Panc1 (cell line): ENCODE measurements around the gene MYL5. TPM values are rescaled to one million over a fixed set of nuclear protein-coding genes. Genes with fewer than 3 reads are reported as not detected.

Source experiments
- ATAC-seq: fragments of 200-7000 bp; cut with Tn5 transposase; 2 replicates; pipeline ENCODE4 v1.9.1; 2020; ENCODE audit warnings: mild to moderate bottlenecking, moderate library complexity
- BruUV-seq: library from RNA; stranded (reverse); fragments of 400-500 nt; replicated peaks from 2 replicates; lab custom pipeline; 2021; lab: Mats Ljungman, UMichigan
- CTCF ChIA-PET: fragments of 300-600 bp; sonication (Branson Sonifier 250); formaldehyde crosslinking; loops from one replicate; lab custom pipeline; 2022; ENCODE audit warnings: antibody characterized with exemption; lab: Charles Lee
- POLR2A ChIA-PET: fragments of 300-600 bp; sonication (Branson Sonifier 250); formaldehyde crosslinking; loops from one replicate; lab custom pipeline; 2022; ENCODE audit warnings: antibody characterized with exemption; lab: Charles Lee
- DNase-seq: peaks from one replicate; pipeline ENCODE4 v3.0.0-alpha.2; 2010; ENCODE audit warnings: low read depth, low spot score
- H3K27ac ChIP-seq: 2 replicates; pipeline ENCODE4 v1.5.1; 2011; ENCODE audit warnings: mild to moderate bottlenecking, low read length, inconsistent platforms
- H3K27me3 ChIP-seq: fragments of 200-500 bp; sonication (Bioruptor generic); 2 replicates; pipeline ENCODE4 v1.6.0; 2014; ENCODE audit warnings: low read length, inconsistent platforms; ENCODE audit not compliant: control insufficient read depth, insufficient read depth
- H3K36me3 ChIP-seq: fragments of 200-500 bp; sonication (Bioruptor generic); 2 replicates; pipeline ENCODE4 v1.5.1; 2014; ENCODE audit warnings: inconsistent platforms, mild to moderate bottlenecking, low read length, moderate library complexity; ENCODE audit not compliant: control insufficient read depth, insufficient read depth
- H3K4me1 ChIP-seq: 2 replicates; pipeline ENCODE4 v1.5.1; 2011; ENCODE audit warnings: inconsistent platforms, mild to moderate bottlenecking, low read length, moderate library complexity; ENCODE audit not compliant: control insufficient read depth, insufficient read depth
- H3K4me3 ChIP-seq, 2 experiments: 2 replicates each; pipeline ENCODE4 v1.5.1; 2011 to 2012; ENCODE audit warnings: low read depth in 2 of 2, low read length in 2 of 2, mild to moderate bottlenecking in 2 of 2, inconsistent platforms in 1 of 2, moderate library complexity in 1 of 2
- H3K9me3 ChIP-seq: fragments of 200-500 bp; sonication (Bioruptor generic); 2 replicates; pipeline ENCODE4 v1.5.1; 2014; ENCODE audit warnings: low read depth, mild to moderate bottlenecking, inconsistent platforms, low read length, moderate library complexity; ENCODE audit not compliant: control insufficient read depth, insufficient read depth
- POLR2AphosphoS5 ChIP-seq: IDR thresholded peaks from 2 replicates; pipeline ENCODE4 v1.6.1; 2012; ENCODE audit warnings: mild to moderate bottlenecking, low read depth, low read length, moderate library complexity
- SIN3A ChIP-seq: IDR thresholded peaks from 2 replicates; pipeline ENCODE4 v1.6.1; 2012; ENCODE audit warnings: low read depth, mild to moderate bottlenecking, low read length, moderate library complexity, borderline replicate concordance; ENCODE audit not compliant: insufficient read depth
- TCF7L2 ChIP-seq: IDR thresholded peaks from 2 replicates; pipeline ENCODE4 v1.6.1; 2011; ENCODE audit warnings: mild to moderate bottlenecking, low read depth, low read length, inconsistent platforms
- in situ Hi-C: cut with HindIII; loops from 2 replicates; pipeline ENCODE4 v1.10.0; 2016; ENCODE audit warnings: low sequenced_read_pairs, low pct_unique_long_range_greater_than_20kb
- intact Hi-C: fragments of 100-400 bp; cut with micrococcal nuclease; formaldehyde crosslinking; loops from one replicate; pipeline ENCODE4 v1.10.0; 2022; ENCODE audit not compliant: unreplicated experiment
- total RNA-seq: library from RNA; stranded (reverse); gene quantifications from one replicate; pipeline ENCODE4 v1.2.1, GENCODE V29; 2021; ENCODE audit not compliant: unreplicated experiment
- TF ChIP-seq, protein P1 (sequence below): fragments of 450-650 bp; IDR thresholded peaks from 2 replicates; pipeline ENCODE4 v1.5.1; 2017; ENCODE audit warnings: mild to moderate bottlenecking
- TF ChIP-seq, protein P2 (sequence below), 2 experiments: IDR thresholded peaks; 2 replicates each; pipeline ENCODE4 v1.6.1; 2011 to 2012; ENCODE audit warnings: low read depth in 2 of 2, control low read depth in 1 of 2, low read length in 1 of 2, mild to moderate bottlenecking in 1 of 2, moderate library complexity in 1 of 2; ENCODE audit not compliant: insufficient read depth in 1 of 2

Gene MYL5
- total RNA-seq, 1 experiment from 2014 or later = 12.0 TPM

DNA sequence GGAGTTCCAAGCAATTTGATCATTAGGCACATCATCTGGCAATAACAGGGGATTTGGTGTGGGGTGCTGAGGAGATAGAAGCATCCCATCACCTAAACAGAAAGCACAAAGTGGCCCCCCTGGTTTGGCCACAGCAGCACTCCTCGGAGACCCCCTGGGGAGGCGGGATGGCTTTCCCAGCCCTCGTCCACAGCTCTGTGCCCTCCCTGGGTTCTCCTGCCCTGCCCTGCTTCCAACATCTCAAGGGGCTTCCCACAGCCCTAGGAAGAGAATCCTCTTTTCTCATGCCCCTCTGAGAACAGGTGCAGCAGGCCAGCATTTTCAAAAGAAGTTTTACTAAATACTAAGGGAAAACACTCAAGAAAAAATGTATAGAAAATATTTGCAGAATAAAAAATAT lies 13.1 kb upstream of the MYL5 start:
- in situ Hi-C loops (no loop called here), intact Hi-C loops (no loop called here)
- BruUV-seq = no TSS peak
- ATAC-seq = no peak
- POLR2A ChIA-PET = no interaction called here
- Histone ChIP-seq H3K9me3 (no peaks in the 10 kb centered on the region), H3K36me3 (no peaks in the 10 kb centered on the region), H3K27me3 (no peaks in the 10 kb centered on the region), H3K27ac (no peak overlapping the region), H3K4me1 (peaks cover 3% of the 10 kb centered on the region; the same call in 1 of the 2 replicates), H3K4me3 (no peak overlapping the region)
- CTCF ChIA-PET = no interaction called here
- no peak for DNase-seq
- TF ChIP-seq, protein P1, sequence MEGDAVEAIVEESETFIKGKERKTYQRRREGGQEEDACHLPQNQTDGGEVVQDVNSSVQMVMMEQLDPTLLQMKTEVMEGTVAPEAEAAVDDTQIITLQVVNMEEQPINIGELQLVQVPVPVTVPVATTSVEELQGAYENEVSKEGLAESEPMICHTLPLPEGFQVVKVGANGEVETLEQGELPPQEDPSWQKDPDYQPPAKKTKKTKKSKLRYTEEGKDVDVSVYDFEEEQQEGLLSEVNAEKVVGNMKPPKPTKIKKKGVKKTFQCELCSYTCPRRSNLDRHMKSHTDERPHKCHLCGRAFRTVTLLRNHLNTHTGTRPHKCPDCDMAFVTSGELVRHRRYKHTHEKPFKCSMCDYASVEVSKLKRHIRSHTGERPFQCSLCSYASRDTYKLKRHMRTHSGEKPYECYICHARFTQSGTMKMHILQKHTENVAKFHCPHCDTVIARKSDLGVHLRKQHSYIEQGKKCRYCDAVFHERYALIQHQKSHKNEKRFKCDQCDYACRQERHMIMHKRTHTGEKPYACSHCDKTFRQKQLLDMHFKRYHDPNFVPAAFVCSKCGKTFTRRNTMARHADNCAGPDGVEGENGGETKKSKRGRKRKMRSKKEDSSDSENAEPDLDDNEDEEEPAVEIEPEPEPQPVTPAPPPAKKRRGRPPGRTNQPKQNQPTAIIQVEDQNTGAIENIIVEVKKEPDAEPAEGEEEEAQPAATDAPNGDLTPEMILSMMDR = no peak
- no peak for TF ChIP-seq SIN3A
- TF ChIP-seq, protein P2, sequence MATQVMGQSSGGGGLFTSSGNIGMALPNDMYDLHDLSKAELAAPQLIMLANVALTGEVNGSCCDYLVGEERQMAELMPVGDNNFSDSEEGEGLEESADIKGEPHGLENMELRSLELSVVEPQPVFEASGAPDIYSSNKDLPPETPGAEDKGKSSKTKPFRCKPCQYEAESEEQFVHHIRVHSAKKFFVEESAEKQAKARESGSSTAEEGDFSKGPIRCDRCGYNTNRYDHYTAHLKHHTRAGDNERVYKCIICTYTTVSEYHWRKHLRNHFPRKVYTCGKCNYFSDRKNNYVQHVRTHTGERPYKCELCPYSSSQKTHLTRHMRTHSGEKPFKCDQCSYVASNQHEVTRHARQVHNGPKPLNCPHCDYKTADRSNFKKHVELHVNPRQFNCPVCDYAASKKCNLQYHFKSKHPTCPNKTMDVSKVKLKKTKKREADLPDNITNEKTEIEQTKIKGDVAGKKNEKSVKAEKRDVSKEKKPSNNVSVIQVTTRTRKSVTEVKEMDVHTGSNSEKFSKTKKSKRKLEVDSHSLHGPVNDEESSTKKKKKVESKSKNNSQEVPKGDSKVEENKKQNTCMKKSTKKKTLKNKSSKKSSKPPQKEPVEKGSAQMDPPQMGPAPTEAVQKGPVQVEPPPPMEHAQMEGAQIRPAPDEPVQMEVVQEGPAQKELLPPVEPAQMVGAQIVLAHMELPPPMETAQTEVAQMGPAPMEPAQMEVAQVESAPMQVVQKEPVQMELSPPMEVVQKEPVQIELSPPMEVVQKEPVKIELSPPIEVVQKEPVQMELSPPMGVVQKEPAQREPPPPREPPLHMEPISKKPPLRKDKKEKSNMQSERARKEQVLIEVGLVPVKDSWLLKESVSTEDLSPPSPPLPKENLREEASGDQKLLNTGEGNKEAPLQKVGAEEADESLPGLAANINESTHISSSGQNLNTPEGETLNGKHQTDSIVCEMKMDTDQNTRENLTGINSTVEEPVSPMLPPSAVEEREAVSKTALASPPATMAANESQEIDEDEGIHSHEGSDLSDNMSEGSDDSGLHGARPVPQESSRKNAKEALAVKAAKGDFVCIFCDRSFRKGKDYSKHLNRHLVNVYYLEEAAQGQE (IDR thresholded peaks at IDR 0.05; ENCODE audit: insufficient read depth in 1 of 2, low read depth in 2 of 2, low read length in 1 of 2) = no peak
- TF ChIP-seq TCF7L2 = no peak
- no peak for TF ChIP-seq POLR2AphosphoS5

DNA sequence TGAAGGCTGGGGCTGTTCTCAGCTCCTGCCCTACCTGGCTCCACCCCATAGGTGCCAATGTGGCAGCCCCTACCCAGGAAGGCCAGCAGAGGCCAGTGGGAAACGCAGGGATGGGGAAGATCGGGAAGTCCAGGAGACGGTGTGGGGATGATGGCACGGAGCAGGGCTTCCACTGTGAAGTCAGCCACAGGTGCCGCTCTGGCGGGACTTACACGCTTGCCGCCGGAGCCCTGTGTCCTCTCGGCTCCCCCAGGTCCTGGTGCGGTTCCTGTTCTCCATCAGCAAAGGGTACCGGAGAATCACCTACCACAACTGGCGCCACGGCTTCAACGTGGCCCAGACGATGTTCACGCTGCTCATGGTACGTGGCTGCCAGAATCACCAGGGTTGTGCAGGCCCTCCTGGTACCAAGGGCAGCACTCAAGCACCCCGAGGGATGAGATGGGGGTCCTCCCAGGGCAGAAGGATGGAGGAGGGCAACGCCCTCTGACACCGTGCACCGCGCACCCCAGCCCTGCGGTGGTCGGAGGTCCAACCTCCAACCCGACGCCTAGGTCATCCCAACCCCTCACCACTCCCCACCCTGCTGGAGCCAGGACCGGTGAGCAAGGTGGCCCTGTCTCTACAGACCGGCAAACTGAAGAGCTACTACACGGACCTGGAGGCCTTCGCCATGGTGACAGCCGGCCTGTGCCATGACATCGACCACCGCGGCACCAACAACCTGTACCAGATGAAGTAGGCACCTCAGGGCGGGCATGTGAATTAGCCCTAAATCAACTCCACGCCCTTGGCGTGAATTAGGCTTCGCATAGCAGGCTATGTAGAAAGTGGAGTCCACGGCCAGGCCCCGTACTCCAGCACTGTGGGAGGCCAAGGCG lies 12.2 kb upstream of the MYL5 start:
- intact Hi-C loops (no loop called here), in situ Hi-C loops (no loop called here)
- H3K27me3 ChIP-seq = no peaks in the 10 kb centered on the region
- BruUV-seq = TSS peak; percentile 69
- H3K9me3 ChIP-seq = no peaks in the 10 kb centered on the region
- H3K4me1 ChIP-seq = peaks cover 3% of the 10 kb centered on the region; the same call in 1 of the 2 replicates
- H3K4me3 ChIP-seq = no peak overlapping the region
- no peak overlapping the region for H3K27ac ChIP-seq
- no peak for DNase-seq
- TF ChIP-seq TCF7L2 (no peak), POLR2AphosphoS5 (no peak), SIN3A (no peak)
- TF ChIP-seq, protein P1 = no peak
- TF ChIP-seq, protein P2 (IDR thresholded peaks at IDR 0.05; ENCODE audit: insufficient read depth in 1 of 2, low read depth in 2 of 2, low read length in 1 of 2) = no peak
- ChIA-PET POLR2A (interaction anchor here (0.6 kb wide), 1 partner anchor 179 kb away, joined by 3 read pairs; no protein-coding TSS in a partner anchor), CTCF (no interaction called here)
- H3K36me3 ChIP-seq = no peaks in the 10 kb centered on the region
- no peak for ATAC-seq
